ENCODE measurements around the gene COG2.

DNA sequence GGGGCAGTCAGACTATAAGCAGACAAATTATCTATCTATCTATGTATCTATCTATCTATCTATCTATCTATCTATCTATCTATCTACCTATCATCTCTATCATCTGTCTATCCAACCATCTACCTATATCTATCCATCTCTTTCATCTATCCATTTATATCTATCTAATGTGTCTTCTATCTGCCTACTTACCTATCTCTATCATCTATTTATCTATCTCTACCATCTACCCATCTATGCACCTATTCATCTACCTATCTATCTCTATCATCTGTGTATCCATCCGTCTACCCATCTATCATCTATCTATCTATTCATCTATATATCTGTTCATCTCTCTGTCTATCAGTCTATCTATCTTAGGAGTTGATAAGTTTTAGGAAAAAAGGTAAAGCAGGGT, 10.8 kb upstream of the COG2 start:
- TF ChIP-seq EZH2 (IDR thresholded peaks at IDR 0.05; ENCODE audit: insufficient read depth, poor library complexity, severe bottlenecking) (no peak), EZH2phosphoT487 (IDR thresholded peaks at IDR 0.05; ENCODE audit: insufficient read depth, low read depth) (no peak)

All from GM23248 (cell line).